H9 (cell line): ENCODE results near the gene MND1. TPM values are rescaled to one million over a fixed set of nuclear protein-coding genes. Genes with fewer than 3 reads are reported as not detected.

Experiments used
- DNase-seq: peaks from one replicate; pipeline ENCODE4 v3.0.0-alpha.2; 2017
- H2AFZ ChIP-seq: one replicate; pipeline ENCODE4 v1.6.1; 2013; ENCODE audit warnings: mild to moderate bottlenecking, low read length, control low read depth, moderate library complexity
- H2AK5ac ChIP-seq: 2 replicates; pipeline ENCODE4 v1.6.1; 2013; ENCODE audit warnings: low read length, control low read depth, mixed read lengths; ENCODE audit not compliant: insufficient read length
- H2BK120ac ChIP-seq: one replicate; pipeline ENCODE4 v1.6.1; 2013; ENCODE audit warnings: low read depth, mild to moderate bottlenecking, low read length, control low read depth, inconsistent platforms; ENCODE audit not compliant: poor library complexity, severe bottlenecking
- H2BK12ac ChIP-seq: 2 replicates; pipeline ENCODE4 v1.6.1; 2013; ENCODE audit warnings: low read length, control low read depth, mixed read lengths, low read depth; ENCODE audit not compliant: insufficient read length
- H2BK15ac ChIP-seq: 2 replicates; pipeline ENCODE4 v1.6.1; 2013; ENCODE audit warnings: low read depth, low read length, control low read depth
- H2BK20ac ChIP-seq: one replicate; pipeline ENCODE4 v1.6.1; 2013; ENCODE audit warnings: low read depth, mild to moderate bottlenecking, low read length, control low read depth, inconsistent platforms; ENCODE audit not compliant: poor library complexity, severe bottlenecking
- H2BK5ac ChIP-seq: 2 replicates; pipeline ENCODE4 v1.6.1; 2013; ENCODE audit warnings: low read length, control low read depth, mixed read lengths; ENCODE audit not compliant: insufficient read length
- H3K14ac ChIP-seq: 2 replicates; pipeline ENCODE4 v1.6.1; 2013; ENCODE audit warnings: low read length, control low read depth; ENCODE audit not compliant: insufficient read depth
- H3K18ac ChIP-seq: 2 replicates; pipeline ENCODE4 v1.6.1; 2013; ENCODE audit warnings: low read depth, mild to moderate bottlenecking, mixed read lengths, low read length, control low read depth; ENCODE audit not compliant: insufficient read length
- H3K23ac ChIP-seq: 2 replicates; pipeline ENCODE4 v1.6.1; 2013; ENCODE audit warnings: low read length, control low read depth, mixed read lengths, low read depth; ENCODE audit not compliant: insufficient read length
- H3K23me2 ChIP-seq: 2 replicates; pipeline ENCODE4 v1.6.1; 2013; ENCODE audit warnings: low read depth, mild to moderate bottlenecking, mixed read lengths, low read length, control low read depth; ENCODE audit not compliant: insufficient read length, poor library complexity, severe bottlenecking
- H3K27ac ChIP-seq: 2 replicates; pipeline ENCODE4 v1.5.1; 2013; ENCODE audit warnings: low read length, control low read depth, mixed read lengths, low read depth; ENCODE audit not compliant: insufficient read length
- H3K27me3 ChIP-seq: 2 replicates; pipeline ENCODE4 v1.6.1; 2013; ENCODE audit warnings: low read length, control low read depth, inconsistent platforms; ENCODE audit not compliant: insufficient read depth
- H3K4ac ChIP-seq: 2 replicates; pipeline ENCODE4 v1.6.1; 2013; ENCODE audit warnings: low read depth, mild to moderate bottlenecking, control low read depth, inconsistent platforms, low read length, moderate library complexity
- H3K4me1 ChIP-seq: 2 replicates; pipeline ENCODE4 v1.6.1; 2013; ENCODE audit warnings: low read length, control low read depth, inconsistent platforms; ENCODE audit not compliant: insufficient read depth
- H3K4me2 ChIP-seq: 2 replicates; pipeline ENCODE4 v1.6.1; 2013; ENCODE audit warnings: low read length, control low read depth, mixed read lengths; ENCODE audit not compliant: insufficient read length, insufficient read depth
- H3K56ac ChIP-seq: 2 replicates; pipeline ENCODE4 v1.6.1; 2013; ENCODE audit warnings: low read depth, mild to moderate bottlenecking, mixed read lengths, low read length, control low read depth; ENCODE audit not compliant: insufficient read length
- H3K79me1 ChIP-seq: 2 replicates; pipeline ENCODE4 v1.6.1; 2013; ENCODE audit warnings: low read depth, mild to moderate bottlenecking, moderate library complexity, low read length, control low read depth, inconsistent platforms; ENCODE audit not compliant: insufficient read depth, poor library complexity, severe bottlenecking
- H3K79me2 ChIP-seq: 2 replicates; pipeline ENCODE4 v1.6.1; 2013; ENCODE audit warnings: low read length, control low read depth, inconsistent platforms; ENCODE audit not compliant: insufficient read depth
- H3K9ac ChIP-seq: 2 replicates; pipeline ENCODE4 v1.6.1; 2013; ENCODE audit warnings: low read length, control low read depth, mixed read lengths; ENCODE audit not compliant: insufficient read length; ENCODE audit errors: extremely low read depth
- H3K9me3 ChIP-seq: one replicate; pipeline ENCODE4 v1.6.1; 2013; ENCODE audit warnings: low read depth, low read length, inconsistent platforms; ENCODE audit not compliant: control insufficient read depth
- H3T11ph ChIP-seq: one replicate; pipeline ENCODE4 v1.6.1; 2013; ENCODE audit warnings: mild to moderate bottlenecking, low read length, control low read depth, inconsistent platforms
- H4K20me1 ChIP-seq: one replicate; pipeline ENCODE4 v1.6.1; 2013; ENCODE audit not compliant: control insufficient read depth, insufficient read length, insufficient read depth
- H4K5ac ChIP-seq: 2 replicates; pipeline ENCODE4 v1.6.1; 2013; ENCODE audit warnings: low read depth, mild to moderate bottlenecking, mixed read lengths, low read length, control low read depth; ENCODE audit not compliant: insufficient read length
- H4K8ac ChIP-seq: replicated peaks from 2 replicates; pipeline ENCODE4 v1.6.1; 2013; ENCODE audit warnings: low read length, control low read depth, mixed read lengths, low read depth; ENCODE audit not compliant: insufficient read length
- H4K91ac ChIP-seq: 2 replicates; pipeline ENCODE4 v1.6.1; 2013; ENCODE audit warnings: low read depth, mild to moderate bottlenecking, moderate library complexity, mixed read lengths, low read length, control low read depth; ENCODE audit not compliant: insufficient read length
- H3K27ac Mint-ChIP-seq, 3 experiments: 2 replicates in 2 of 3; 3 replicates in 1 of 3; pipeline ENCODE4 v1.8.0; 2020 to 2021; ENCODE audit warnings: mixed read lengths in 3 of 3, mild to moderate bottlenecking in 1 of 3, moderate library complexity in 1 of 3
- H3K27me3 Mint-ChIP-seq: 2 replicates; pipeline ENCODE4 v1.8.0; 2021; ENCODE audit warnings: low read depth, mild to moderate bottlenecking, moderate library complexity, mixed read lengths
- H3K36me3 Mint-ChIP-seq, 3 experiments: 2 replicates in 2 of 3; 3 replicates in 1 of 3; pipeline ENCODE4 v1.8.0; 2020 to 2021; ENCODE audit warnings: low read depth in 3 of 3, mixed read lengths in 3 of 3; ENCODE audit not compliant: insufficient read depth in 1 of 3
- H3K4me1 Mint-ChIP-seq, 2 experiments: 2 replicates each; pipeline ENCODE4 v1.8.0; 2020; ENCODE audit warnings: mixed read lengths in 2 of 2
- H3K4me3 Mint-ChIP-seq, 2 experiments: 2 replicates in 1 of 2; 3 replicates in 1 of 2; pipeline ENCODE4 v1.8.0; 2020 to 2021; ENCODE audit warnings: mild to moderate bottlenecking in 2 of 2, mixed read lengths in 2 of 2, moderate library complexity in 1 of 2
- H3K9me3 Mint-ChIP-seq, 2 experiments: 2 replicates in 1 of 2; 3 replicates in 1 of 2; pipeline ENCODE4 v1.8.0; 2020; ENCODE audit warnings: mild to moderate bottlenecking in 2 of 2, mixed read lengths in 2 of 2, moderate library complexity in 1 of 2
- WGBS: extraction: QIAGEN DNeasy Blood & Tissue Kit; methylation state at CpG from one replicate; pipeline ENCODE4 v1.1.7; 2013; ENCODE audit warnings: missing lambda C conversion rate, low lambda C conversion rate, mixed read lengths; ENCODE audit not compliant: insufficient read length; ENCODE audit errors: extremely low coverage; 5-methylcytosine and 5-hydroxymethylcytosine counted together
- total RNA-seq: library from RNA; stranded (reverse); gene quantifications from 2 replicates; pipeline ENCODE4 v1.2.1, GENCODE V29; 2021
- TF ChIP-seq, protein P1 (sequence below): fragments of 200-600 bp; sonication (generic); conservative IDR thresholded peaks from 3 replicates; pipeline ENCODE4 v1.8.0; 2021; ENCODE audit warnings: antibody characterized with exemption, mild to moderate bottlenecking

The MND1 gene
- total RNA-seq, 1 experiment from 2014 or later: 21.0 TPM

DNA sequence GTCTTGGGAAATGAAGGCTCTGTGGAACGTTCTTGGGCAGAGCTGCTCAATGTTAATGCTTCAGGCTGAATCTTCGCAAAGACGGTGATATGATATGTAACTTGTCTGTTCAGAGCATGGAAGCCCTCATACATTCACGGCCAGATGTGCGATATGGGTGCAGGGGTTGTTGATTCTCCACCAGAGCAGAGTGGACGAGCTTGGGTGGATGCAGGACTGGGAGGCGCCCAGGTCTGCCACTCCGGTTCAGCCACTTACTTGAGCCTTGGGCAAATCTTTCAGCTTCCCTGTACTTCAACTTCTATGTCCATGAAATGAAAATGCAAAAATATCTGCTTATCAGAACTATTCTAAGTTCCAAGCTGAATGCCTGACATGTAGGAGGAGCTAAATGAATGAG lies 47.4 kb upstream of the MND1 start:
- Histone ChIP-seq H3K27me3 (no peaks in the 10 kb centered on the region), H4K5ac (no peak overlapping the region), H3T11ph (no peak overlapping the region), H3K18ac (no peak overlapping the region), H3K79me1 (no peaks in the 10 kb centered on the region), H2AFZ (no peak overlapping the region), H3K23me2 (no peaks in the 10 kb centered on the region), H3K9me3 (no peaks in the 10 kb centered on the region), H2BK20ac (no peak overlapping the region), H3K27ac (no peak overlapping the region), H3K4me1 (no peaks in the 10 kb centered on the region; the same call in 1 of the 2 replicates), H3K4me2 (no peak overlapping the region), H2BK12ac (no peak overlapping the region), H3K4ac (no peak overlapping the region), H4K20me1 (no peaks in the 10 kb centered on the region), H4K8ac (no peak overlapping the region), H3K14ac (no peak overlapping the region), H4K91ac (no peak overlapping the region), H3K56ac (no peak overlapping the region), H3K9ac (no peak overlapping the region), H3K79me2 (no peaks in the 10 kb centered on the region), H2BK5ac (no peak overlapping the region), H2BK15ac (no peak overlapping the region), H2AK5ac (no peak overlapping the region), H3K23ac (no peak overlapping the region), H2BK120ac (no peak overlapping the region)
- H3K9me3 Mint-ChIP-seq: peaks cover 13 to 19% of the 10 kb centered on the region in 2 experiments; a peak in 4 of 5 replicates
- peaks cover 57 to 85% (median 75%) of the 10 kb centered on the region in 3 experiments for H3K36me3 Mint-ChIP-seq
- H3K4me1 Mint-ChIP-seq: peaks cover 25 to 35% of the 10 kb centered on the region in 2 experiments
- WGBS: no CpG with 5 or more reads among the region's 8 CpGs
- 0 out of 7 replicates have a peak overlapping the region, but pooled peaks of 1 of the 3 experiments have one; percentile 27 for H3K27ac Mint-ChIP-seq
- H3K4me3 Mint-ChIP-seq: no peak overlapping the region
- no peak for DNase-seq
- no peaks in the 10 kb centered on the region for H3K27me3 Mint-ChIP-seq
- TF ChIP-seq, protein P1, sequence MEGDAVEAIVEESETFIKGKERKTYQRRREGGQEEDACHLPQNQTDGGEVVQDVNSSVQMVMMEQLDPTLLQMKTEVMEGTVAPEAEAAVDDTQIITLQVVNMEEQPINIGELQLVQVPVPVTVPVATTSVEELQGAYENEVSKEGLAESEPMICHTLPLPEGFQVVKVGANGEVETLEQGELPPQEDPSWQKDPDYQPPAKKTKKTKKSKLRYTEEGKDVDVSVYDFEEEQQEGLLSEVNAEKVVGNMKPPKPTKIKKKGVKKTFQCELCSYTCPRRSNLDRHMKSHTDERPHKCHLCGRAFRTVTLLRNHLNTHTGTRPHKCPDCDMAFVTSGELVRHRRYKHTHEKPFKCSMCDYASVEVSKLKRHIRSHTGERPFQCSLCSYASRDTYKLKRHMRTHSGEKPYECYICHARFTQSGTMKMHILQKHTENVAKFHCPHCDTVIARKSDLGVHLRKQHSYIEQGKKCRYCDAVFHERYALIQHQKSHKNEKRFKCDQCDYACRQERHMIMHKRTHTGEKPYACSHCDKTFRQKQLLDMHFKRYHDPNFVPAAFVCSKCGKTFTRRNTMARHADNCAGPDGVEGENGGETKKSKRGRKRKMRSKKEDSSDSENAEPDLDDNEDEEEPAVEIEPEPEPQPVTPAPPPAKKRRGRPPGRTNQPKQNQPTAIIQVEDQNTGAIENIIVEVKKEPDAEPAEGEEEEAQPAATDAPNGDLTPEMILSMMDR: no peak
